ENCODE results near the gene EPSTI1.
"Not testable (repeated sequence)": the region's sequence is repeated elsewhere in the genome, so short reads cannot be mapped to it uniquely, and the experiment has no call there.

EPSTI1 gene

GRCh38 chr13:42991898-42992763 lies at the start of gene EPSTI1:
TSS of gene EPSTI1 (minus strand) at chr13:42992241. CDS start at chr13:42992165, 76 bp downstream.
- Histone ChIP-seq H3K27me3 (ENCODE audit: control insufficient read depth in 1 of 2, insufficient read depth in 2 of 2, low read length in 2 of 2) (no peaks in the 10 kb centered on the region), H3K4me3 (ENCODE audit: low read depth in 1 of 2, low read length in 2 of 2) (peak within 1 kb of the TSS; percentile 71 to 72), H3K27ac (ENCODE audit: low read depth, low read length) (peak within 1 kb of the TSS; percentile 57), H3K36me3 (ENCODE audit: insufficient read depth, low read length) (no peaks in the 10 kb centered on the region), H3K9me3 (ENCODE audit: low read length) (no peaks in the 10 kb centered on the region), H3K9ac (ENCODE audit: low read length) (peak within 1 kb of the TSS; percentile 41), H3K4me1 (ENCODE audit: insufficient read depth, low read length) (peaks cover 17% of the 10 kb centered on the region)

- Histone ChIP-seq H3K4me1 (ENCODE audit: insufficient read depth, low read length) (peaks cover 12% of the 10 kb centered on the region), H3K4me3 (ENCODE audit: low read depth in 1 of 2, low read length in 2 of 2) (no peak overlapping the region), H3K27ac (ENCODE audit: low read depth, low read length) (no peak overlapping the region), H3K36me3 (ENCODE audit: insufficient read depth, low read length) (no peaks in the 10 kb centered on the region), H3K27me3 (ENCODE audit: control insufficient read depth in 1 of 2, insufficient read depth in 2 of 2, low read length in 2 of 2) (no peaks in the 10 kb centered on the region), H3K9ac (ENCODE audit: low read length) (no peak overlapping the region), H3K9me3 (ENCODE audit: low read length) (no peaks in the 10 kb centered on the region)
Observed at GRCh38 chr13:43041369-43041921, 49.4 kb upstream of the EPSTI1 start.

- H3K9ac ChIP-seq (ENCODE audit: low read length); H3K36me3 ChIP-seq (ENCODE audit: insufficient read depth, low read length); H3K27me3 ChIP-seq (ENCODE audit: control insufficient read depth in 1 of 2, insufficient read depth in 2 of 2, low read length in 2 of 2); H3K4me3 ChIP-seq (ENCODE audit: low read depth in 1 of 2, low read length in 2 of 2); H3K27ac ChIP-seq (ENCODE audit: low read depth, low read length); H3K9me3 ChIP-seq (ENCODE audit: low read length): not testable (repeated sequence)
- peaks cover 17% of the 10 kb centered on the region for H3K4me1 ChIP-seq (ENCODE audit: insufficient read depth, low read length)
Observed at GRCh38 chr13:43040581-43041368, 48.7 kb upstream of the EPSTI1 start.

- Histone ChIP-seq H3K27me3 (ENCODE audit: control insufficient read depth in 1 of 2, insufficient read depth in 2 of 2, low read length in 2 of 2) (no peaks in the 10 kb centered on the region), H3K9ac (ENCODE audit: low read length) (no peak overlapping the region), H3K9me3 (ENCODE audit: low read length) (no peaks in the 10 kb centered on the region), H3K4me3 (ENCODE audit: low read depth in 1 of 2, low read length in 2 of 2) (no peak overlapping the region), H3K27ac (ENCODE audit: low read depth, low read length) (no peak overlapping the region), H3K4me1 (ENCODE audit: insufficient read depth, low read length) (peaks cover 14% of the 10 kb centered on the region), H3K36me3 (ENCODE audit: insufficient read depth, low read length) (no peaks in the 10 kb centered on the region)
Observed at GRCh38 chr13:43039966-43040365, 47.9 kb upstream of the EPSTI1 start.

- Histone ChIP-seq H3K27ac (ENCODE audit: low read depth, low read length) (no peak overlapping the region), H3K27me3 (ENCODE audit: control insufficient read depth in 1 of 2, insufficient read depth in 2 of 2, low read length in 2 of 2) (no peaks in the 10 kb centered on the region), H3K9ac (ENCODE audit: low read length) (no peak overlapping the region), H3K36me3 (ENCODE audit: insufficient read depth, low read length) (peaks cover 4% of the 10 kb centered on the region), H3K4me1 (ENCODE audit: insufficient read depth, low read length) (peaks cover 18% of the 10 kb centered on the region), H3K4me3 (ENCODE audit: low read depth in 1 of 2, low read length in 2 of 2) (peak overlapping the region in 1 of 2 donors; percentile 11), H3K9me3 (ENCODE audit: low read length) (no peaks in the 10 kb centered on the region)
Observed at GRCh38 chr13:43036351-43037250, 44.6 kb upstream of the EPSTI1 start.

- H3K36me3 ChIP-seq (ENCODE audit: insufficient read depth, low read length): peaks cover 4% of the 10 kb centered on the region
- no peak overlapping the region for H3K27ac ChIP-seq (ENCODE audit: low read depth, low read length)
- no peak overlapping the region for H3K4me3 ChIP-seq (ENCODE audit: low read depth in 1 of 2, low read length in 2 of 2)
- H3K27me3 ChIP-seq (ENCODE audit: control insufficient read depth in 1 of 2, insufficient read depth in 2 of 2, low read length in 2 of 2): no peaks in the 10 kb centered on the region
- no peaks in the 10 kb centered on the region for H3K9me3 ChIP-seq (ENCODE audit: low read length)
- peaks cover 23% of the 10 kb centered on the region for H3K4me1 ChIP-seq (ENCODE audit: insufficient read depth, low read length)
- no peak overlapping the region for H3K9ac ChIP-seq (ENCODE audit: low read length)
Observed at GRCh38 chr13:43033038-43033437, 41.0 kb upstream of the EPSTI1 start.

- H3K27me3 ChIP-seq (ENCODE audit: control insufficient read depth in 1 of 2, insufficient read depth in 2 of 2, low read length in 2 of 2): no peaks in the 10 kb centered on the region
- H3K36me3 ChIP-seq (ENCODE audit: insufficient read depth, low read length): peaks cover 4% of the 10 kb centered on the region
- no peak overlapping the region for H3K9ac ChIP-seq (ENCODE audit: low read length)
- H3K4me1 ChIP-seq (ENCODE audit: insufficient read depth, low read length): peaks cover 23% of the 10 kb centered on the region
- H3K27ac ChIP-seq (ENCODE audit: low read depth, low read length): no peak overlapping the region
- H3K4me3 ChIP-seq (ENCODE audit: low read depth in 1 of 2, low read length in 2 of 2): no peak overlapping the region
- no peaks in the 10 kb centered on the region for H3K9me3 ChIP-seq (ENCODE audit: low read length)
Observed at GRCh38 chr13:43031881-43032280, 39.8 kb upstream of the EPSTI1 start.

GRCh38 chr13:43030548-43030947 lies 38.5 kb upstream of the EPSTI1 start:
- peaks cover 4% of the 10 kb centered on the region for H3K36me3 ChIP-seq (ENCODE audit: insufficient read depth, low read length)
- no peaks in the 10 kb centered on the region for H3K9me3 ChIP-seq (ENCODE audit: low read length)
- peaks cover 24% of the 10 kb centered on the region for H3K4me1 ChIP-seq (ENCODE audit: insufficient read depth, low read length)
- no peak overlapping the region for H3K27ac ChIP-seq (ENCODE audit: low read depth, low read length)
- H3K4me3 ChIP-seq (ENCODE audit: low read depth in 1 of 2, low read length in 2 of 2): no peak overlapping the region
- no peak overlapping the region for H3K9ac ChIP-seq (ENCODE audit: low read length)
- no peaks in the 10 kb centered on the region for H3K27me3 ChIP-seq (ENCODE audit: control insufficient read depth in 1 of 2, insufficient read depth in 2 of 2, low read length in 2 of 2)

GRCh38 chr13:43026262-43026661 lies 34.2 kb upstream of the EPSTI1 start:
- H3K36me3 ChIP-seq (ENCODE audit: insufficient read depth, low read length): no peaks in the 10 kb centered on the region
- no peak overlapping the region for H3K4me3 ChIP-seq (ENCODE audit: low read depth in 1 of 2, low read length in 2 of 2)
- H3K4me1 ChIP-seq (ENCODE audit: insufficient read depth, low read length): peaks cover 27% of the 10 kb centered on the region
- no peaks in the 10 kb centered on the region for H3K9me3 ChIP-seq (ENCODE audit: low read length)
- H3K27me3 ChIP-seq (ENCODE audit: control insufficient read depth in 1 of 2, insufficient read depth in 2 of 2, low read length in 2 of 2): no peaks in the 10 kb centered on the region
- H3K9ac ChIP-seq (ENCODE audit: low read length): no peak overlapping the region
- H3K27ac ChIP-seq (ENCODE audit: low read depth, low read length): no peak overlapping the region

- H3K9me3 ChIP-seq (ENCODE audit: low read length): no peaks in the 10 kb centered on the region
- peak within 1 kb of the TSS; percentile 77 for H3K27ac ChIP-seq (ENCODE audit: low read depth, low read length)
- no peaks in the 10 kb centered on the region for H3K36me3 ChIP-seq (ENCODE audit: insufficient read depth, low read length)
- H3K4me1 ChIP-seq (ENCODE audit: insufficient read depth, low read length): peaks cover 25% of the 10 kb centered on the region
- no peaks in the 10 kb centered on the region for H3K27me3 ChIP-seq (ENCODE audit: control insufficient read depth in 1 of 2, insufficient read depth in 2 of 2, low read length in 2 of 2)
- peak within 1 kb of the TSS; percentile 87 to 99 for H3K4me3 ChIP-seq (ENCODE audit: low read depth in 1 of 2, low read length in 2 of 2)
- peak within 1 kb of the TSS; percentile 78 for H3K9ac ChIP-seq (ENCODE audit: low read length)
Observed at GRCh38 chr13:43023289-43023963, 31.4 kb upstream of the EPSTI1 start, which contains the start of gene DNAJC15. TSS of gene DNAJC15 (plus strand) at chr13:43023586. CDS start at chr13:43023627, 41 bp downstream.
